Trophoblast cell (in vitro differentiated cells and primary cell): ENCODE data around the gene MYO1D.

Source experiments
- DNase-seq, 2 donors: peaks; one replicate each; pipeline ENCODE4 v3.0.0-alpha.2; 2016
- H2AFZ ChIP-seq: 2 replicates; pipeline ENCODE4 v1.6.1; 2013; ENCODE audit warnings: low read length, moderate library complexity, mild to moderate bottlenecking; ENCODE audit not compliant: insufficient read depth, poor library complexity
- H2AK5ac ChIP-seq: 2 replicates; pipeline ENCODE4 v1.6.1; 2013; ENCODE audit warnings: mild to moderate bottlenecking, low read length
- H2BK120ac ChIP-seq: 2 replicates; pipeline ENCODE4 v1.6.1; 2013; ENCODE audit warnings: low read length, mild to moderate bottlenecking, moderate library complexity; ENCODE audit not compliant: insufficient read depth, poor library complexity
- H2BK12ac ChIP-seq: 2 replicates; pipeline ENCODE4 v1.6.1; 2013; ENCODE audit warnings: mild to moderate bottlenecking, low read length, moderate library complexity
- H2BK5ac ChIP-seq: 2 replicates; pipeline ENCODE4 v1.6.1; 2013; ENCODE audit warnings: low read length, low read depth, moderate library complexity, mild to moderate bottlenecking; ENCODE audit not compliant: poor library complexity
- H3K14ac ChIP-seq: 2 replicates; pipeline ENCODE4 v1.6.1; 2013; ENCODE audit warnings: mild to moderate bottlenecking, low read length
- H3K18ac ChIP-seq: 2 replicates; pipeline ENCODE4 v1.6.1; 2013; ENCODE audit warnings: mild to moderate bottlenecking, low read length
- H3K23ac ChIP-seq: 2 replicates; pipeline ENCODE4 v1.6.1; 2013; ENCODE audit warnings: low read length
- H3K27ac ChIP-seq: 2 replicates; pipeline ENCODE4 v1.5.1; 2013; ENCODE audit warnings: low read depth, mild to moderate bottlenecking, inconsistent platforms, low read length, moderate library complexity
- H3K27me3 ChIP-seq: 2 replicates; pipeline ENCODE4 v1.6.1; 2013; ENCODE audit warnings: inconsistent platforms, mild to moderate bottlenecking, low read length, moderate library complexity; ENCODE audit not compliant: insufficient read depth
- H3K36me3 ChIP-seq, 2 experiments: 1 replicate in 1 of 2; 2 replicates in 1 of 2; pipeline ENCODE4 v1.6.1; 2013; ENCODE audit warnings: low read length in 2 of 2, mild to moderate bottlenecking in 2 of 2, moderate library complexity in 1 of 2; ENCODE audit not compliant: insufficient read depth in 2 of 2, control insufficient read depth in 1 of 2
- H3K4ac ChIP-seq: 2 replicates; pipeline ENCODE4 v1.6.1; 2013; ENCODE audit warnings: low read depth, mild to moderate bottlenecking, low read length, moderate library complexity
- H3K4me1 ChIP-seq, 2 experiments: 1 replicate in 1 of 2; 2 replicates in 1 of 2; pipeline ENCODE4 v1.6.1; 2013; ENCODE audit warnings: low read length in 2 of 2, mild to moderate bottlenecking in 2 of 2, moderate library complexity in 1 of 2; ENCODE audit not compliant: insufficient read depth in 2 of 2, control insufficient read depth in 1 of 2
- H3K4me2 ChIP-seq: 2 replicates; pipeline ENCODE4 v1.6.1; 2013; ENCODE audit warnings: inconsistent platforms, mild to moderate bottlenecking, low read length, moderate library complexity
- H3K4me3 ChIP-seq: 2 replicates; pipeline ENCODE4 v1.5.1; 2013; ENCODE audit warnings: mild to moderate bottlenecking, low read depth, low read length, inconsistent platforms
- H3K79me1 ChIP-seq: one replicate; pipeline ENCODE4 v1.6.1; 2013; ENCODE audit warnings: low read length
- H3K79me2 ChIP-seq: 2 replicates; pipeline ENCODE4 v1.6.1; 2013; ENCODE audit warnings: low read length, mild to moderate bottlenecking; ENCODE audit not compliant: control insufficient read depth, insufficient read depth, poor library complexity
- H3K9ac ChIP-seq: 2 replicates; pipeline ENCODE4 v1.6.1; 2013; ENCODE audit warnings: mild to moderate bottlenecking, low read length
- H3K9me3 ChIP-seq: 2 replicates; pipeline ENCODE4 v1.6.1; 2013; ENCODE audit warnings: low read depth, mild to moderate bottlenecking, control low read depth, inconsistent platforms, low read length; ENCODE audit not compliant: insufficient read depth
- H4K12ac ChIP-seq: 2 replicates; pipeline ENCODE4 v1.6.1; 2013; ENCODE audit warnings: low read depth, mild to moderate bottlenecking, low read length, moderate library complexity
- H4K8ac ChIP-seq: 2 replicates; pipeline ENCODE4 v1.6.1; 2013; ENCODE audit warnings: low read depth, mild to moderate bottlenecking, low read length, moderate library complexity
- H4K91ac ChIP-seq: one replicate; pipeline ENCODE4 v1.6.1; 2013; ENCODE audit warnings: low read depth, mild to moderate bottlenecking, low read length, moderate library complexity
- WGBS: extraction: QIAGEN DNeasy Blood & Tissue Kit; methylation state at CpG from one replicate; pipeline ENCODE4 v1.1.7; 2013; ENCODE audit warnings: missing lambda C conversion rate; ENCODE audit not compliant: insufficient read length, insufficient coverage; ENCODE audit errors: extremely low coverage; 5-methylcytosine and 5-hydroxymethylcytosine counted together

The MYO1D gene

GRCh38 chr17:32467949-32468348, 409.0 kb downstream of the MYO1D start:
- DNase-seq = no peak
- no CpG with 5 or more reads among the region's 7 CpGs for WGBS

GRCh38 chr17:32464374-32464773, 412.6 kb downstream of the MYO1D start:
- Histone ChIP-seq H2AK5ac (no peak overlapping the region), H3K36me3 (peaks cover 36 to 53% of the 10 kb centered on the region in 2 experiments), H4K12ac (no peak overlapping the region), H3K4me3 (no peak overlapping the region), H3K4ac (no peak overlapping the region), H3K79me1 (no peaks in the 10 kb centered on the region), H3K9ac (no peak overlapping the region), H3K18ac (no peak overlapping the region), H3K23ac (no peak overlapping the region), H2BK12ac (no peak overlapping the region), H2BK120ac (no peak overlapping the region), H4K91ac (no peak overlapping the region), H3K9me3 (no peaks in the 10 kb centered on the region), H3K27me3 (no peaks in the 10 kb centered on the region), H3K27ac (no peak overlapping the region), H2BK5ac (no peak overlapping the region), H4K8ac (no peak overlapping the region), H2AFZ (no peak overlapping the region), H3K14ac (no peak overlapping the region), H3K79me2 (no peaks in the 10 kb centered on the region), H3K4me2 (no peak overlapping the region), H3K4me1 (no peaks in the 10 kb centered on the region)
- no CpG with 5 or more reads among the region's 1 CpG for WGBS
- DNase-seq = no peak

More at GRCh38 chr17:32467949-32468348, 409.0 kb downstream of the MYO1D start:
- no peak overlapping the region for H4K8ac ChIP-seq
- H3K9me3 ChIP-seq = no peaks in the 10 kb centered on the region
- no peak overlapping the region for H3K4ac ChIP-seq
- no peak overlapping the region for H3K23ac ChIP-seq
- H3K79me2 ChIP-seq = no peaks in the 10 kb centered on the region
- H3K4me3 ChIP-seq = no peak overlapping the region
- H3K79me1 ChIP-seq = no peaks in the 10 kb centered on the region
- no peak overlapping the region for H3K27ac ChIP-seq
- H3K4me2 ChIP-seq = no peak overlapping the region
- H3K36me3 ChIP-seq = peaks cover 33 to 65% of the 10 kb centered on the region in 2 experiments
- no peak overlapping the region for H3K9ac ChIP-seq
- H3K14ac ChIP-seq = no peak overlapping the region
- no peak overlapping the region for H2AK5ac ChIP-seq
- no peak overlapping the region for H4K12ac ChIP-seq
- H2BK120ac ChIP-seq = no peak overlapping the region
- H2BK12ac ChIP-seq = no peak overlapping the region
- no peaks in the 10 kb centered on the region for H3K4me1 ChIP-seq
- no peak overlapping the region for H2AFZ ChIP-seq
- H2BK5ac ChIP-seq = no peak overlapping the region
- no peaks in the 10 kb centered on the region for H3K27me3 ChIP-seq
- H3K18ac ChIP-seq = no peak overlapping the region
- no peak overlapping the region for H4K91ac ChIP-seq

DNA sequence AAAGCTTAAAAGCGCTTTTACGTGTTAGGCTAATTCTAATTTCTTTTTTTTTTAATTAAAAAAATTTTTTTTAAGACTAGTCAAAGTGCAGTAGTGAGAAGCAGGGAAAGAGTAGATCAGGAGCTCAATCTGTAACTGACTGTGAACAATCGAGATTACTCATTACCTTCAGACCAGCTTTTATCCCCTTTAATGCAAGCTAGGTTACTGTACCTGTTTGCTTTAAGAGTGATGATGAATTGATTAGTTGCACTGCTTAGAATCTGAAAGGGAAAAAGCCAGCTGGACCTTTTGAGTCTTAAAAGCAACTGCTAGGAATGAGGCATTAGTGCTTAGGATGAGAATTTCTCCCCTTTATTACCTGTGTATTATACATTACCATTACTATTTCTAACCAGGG, 413.6 kb downstream of the MYO1D start:
- Histone ChIP-seq H2AFZ (no peak overlapping the region), H2BK120ac (no peak overlapping the region), H3K9me3 (no peaks in the 10 kb centered on the region), H3K27me3 (no peaks in the 10 kb centered on the region), H3K79me1 (no peaks in the 10 kb centered on the region), H3K23ac (no peak overlapping the region), H3K36me3 (peaks cover 34 to 54% of the 10 kb centered on the region in 2 experiments), H4K91ac (no peak overlapping the region), H3K9ac (no peak overlapping the region), H3K79me2 (no peaks in the 10 kb centered on the region), H3K4ac (no peak overlapping the region), H2BK12ac (no peak overlapping the region), H3K4me1 (no peaks in the 10 kb centered on the region), H2BK5ac (no peak overlapping the region), H3K4me3 (no peak overlapping the region), H3K27ac (no peak overlapping the region), H2AK5ac (no peak overlapping the region), H3K14ac (no peak overlapping the region), H4K12ac (no peak overlapping the region), H3K18ac (no peak overlapping the region), H4K8ac (no peak overlapping the region), H3K4me2 (no peak overlapping the region)
- WGBS = no CpG with 5 or more reads among the region's 3 CpGs
- DNase-seq = no peak

DNA sequence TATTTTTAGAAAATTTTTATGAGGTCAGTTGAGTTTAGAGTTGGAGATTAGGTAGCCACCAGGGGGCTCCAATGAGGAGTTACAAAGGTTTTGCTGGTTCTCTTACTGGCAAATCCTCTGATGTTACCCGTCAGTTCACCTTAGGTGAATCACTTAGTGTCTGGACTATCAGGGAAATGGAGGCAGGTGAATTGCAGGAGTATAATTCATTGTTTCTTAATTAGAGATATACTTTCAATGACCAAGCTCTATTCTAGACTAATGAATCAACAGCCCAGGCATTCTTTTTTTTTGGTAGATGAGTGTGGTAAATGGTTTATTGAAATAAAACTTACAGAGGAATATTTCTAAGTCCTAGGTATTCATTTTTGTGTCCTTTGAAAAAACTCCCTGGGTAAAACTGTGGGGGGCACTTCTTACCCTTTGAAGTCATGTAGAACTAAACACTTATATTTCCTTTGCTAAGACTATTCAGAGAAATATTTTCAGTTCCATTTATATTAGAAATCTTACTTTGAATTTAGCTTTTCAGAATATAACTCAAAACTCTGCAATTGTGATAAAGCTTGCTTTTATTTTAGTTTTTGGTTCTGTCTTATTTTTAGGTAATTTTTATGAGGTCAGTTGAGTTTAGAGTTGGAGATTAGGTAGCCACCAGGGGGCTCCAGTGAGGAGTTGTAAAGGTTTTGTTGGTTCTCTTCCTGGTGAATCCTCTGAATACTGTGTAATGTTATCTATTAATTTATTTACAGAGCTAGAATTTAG, 414.9 kb downstream of the MYO1D start:
- H3K79me1 ChIP-seq = no peaks in the 10 kb centered on the region
- no peaks in the 10 kb centered on the region for H3K9me3 ChIP-seq
- no peak overlapping the region for H2BK5ac ChIP-seq
- H3K36me3 ChIP-seq = peaks cover 33 to 54% of the 10 kb centered on the region in 2 experiments
- no peak overlapping the region for H3K23ac ChIP-seq
- H3K4ac ChIP-seq = no peak overlapping the region
- H3K27me3 ChIP-seq = no peaks in the 10 kb centered on the region
- whole genome bisulfite sequencing = no CpG with 5 or more reads among the region's 1 CpG
- no peaks in the 10 kb centered on the region for H3K79me2 ChIP-seq
- H3K4me1 ChIP-seq = no peaks in the 10 kb centered on the region
- H4K91ac ChIP-seq = no peak overlapping the region
- H3K14ac ChIP-seq = no peak overlapping the region
- no peak overlapping the region for H3K9ac ChIP-seq
- no peak overlapping the region for H4K8ac ChIP-seq
- no peak overlapping the region for H2AFZ ChIP-seq
- no peak overlapping the region for H3K18ac ChIP-seq
- no peak overlapping the region for H2BK120ac ChIP-seq
- no peak overlapping the region for H4K12ac ChIP-seq
- H3K4me3 ChIP-seq = no peak overlapping the region
- H2AK5ac ChIP-seq = no peak overlapping the region
- DNase-seq = peak; percentile 68 to 87
- H3K4me2 ChIP-seq = no peak overlapping the region
- no peak overlapping the region for H3K27ac ChIP-seq
- H2BK12ac ChIP-seq = no peak overlapping the region
